Type B pancreatic cell (in vitro differentiated cells): ENCODE data around the gene DHRS7C. TPM values are rescaled to one million over a fixed set of nuclear protein-coding genes. Genes with fewer than 3 reads are reported as not detected.

ENCODE experiments used
- DNase-seq: peaks from one replicate; pipeline ENCODE4 v3.0.0; 2021; ENCODE audit warnings: mixed read lengths; ENCODE audit not compliant: unreplicated experiment; ENCODE audit errors: extremely low spot score
- H3K27ac Mint-ChIP-seq: 2 replicates; pipeline ENCODE4 v1.8.0; 2021; ENCODE audit warnings: mild to moderate bottlenecking, mixed read lengths
- H3K27me3 Mint-ChIP-seq: 2 replicates; pipeline ENCODE4 v1.8.0; 2021; ENCODE audit warnings: mixed read lengths
- H3K36me3 Mint-ChIP-seq: 2 replicates; pipeline ENCODE4 v1.8.0; 2021; ENCODE audit warnings: mixed read lengths
- H3K4me1 Mint-ChIP-seq: one replicate; pipeline ENCODE4 v1.8.0; 2021; ENCODE audit warnings: mixed read lengths; ENCODE audit not compliant: unreplicated experiment
- H3K4me3 Mint-ChIP-seq: 2 replicates; pipeline ENCODE4 v1.8.0; 2021; ENCODE audit warnings: mild to moderate bottlenecking, mixed read lengths
- H3K9me3 Mint-ChIP-seq: 2 replicates; pipeline ENCODE4 v1.8.0; 2021; ENCODE audit warnings: mixed read lengths
- total RNA-seq: library from RNA; stranded (reverse); gene quantifications from 2 replicates; pipeline ENCODE4 v1.2.1, GENCODE V29; 2021; ENCODE audit warnings: low replicate concordance
- TF ChIP-seq, protein P1 (sequence below): fragments of 200-600 bp; sonication (generic); conservative IDR thresholded peaks from 2 replicates; pipeline ENCODE4 v1.5.0; 2021; ENCODE audit warnings: antibody characterized with exemption, mild to moderate bottlenecking

The DHRS7C gene
- total RNA-seq, 1 donor from 2014 or later = not detected

DNA sequence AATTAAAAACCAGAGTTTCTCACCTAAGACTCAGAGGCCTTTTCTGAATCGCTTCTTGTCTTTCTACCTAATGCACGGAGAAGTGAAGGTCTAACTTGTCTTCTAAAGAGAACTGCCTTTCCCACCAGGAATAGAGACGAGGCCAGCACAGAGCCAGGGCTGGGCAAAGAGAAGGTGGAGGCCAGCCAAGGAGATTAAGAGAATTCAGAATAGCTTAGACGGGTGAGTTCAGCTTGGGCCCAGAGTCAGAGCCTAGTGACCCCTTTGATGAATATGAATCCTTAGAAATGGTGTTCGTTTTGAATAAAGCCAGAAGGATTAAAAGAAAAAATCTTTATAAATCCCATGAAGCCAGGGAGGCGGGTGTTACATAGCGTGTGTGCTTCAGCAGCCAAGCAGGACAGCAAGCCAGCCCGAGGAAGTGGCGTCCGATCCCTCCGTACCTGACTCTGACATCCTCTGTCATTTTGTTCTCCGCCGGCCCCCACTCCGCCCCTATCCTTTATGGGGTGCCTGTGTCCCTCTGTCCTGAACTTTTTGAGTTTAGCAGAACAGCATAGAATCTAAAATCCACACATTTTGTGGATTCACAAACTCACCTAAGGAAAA is 23.0 kb upstream of the DHRS7C start:
- H3K36me3 Mint-ChIP-seq = no peaks in the 10 kb centered on the region
- no peaks in the 10 kb centered on the region for H3K4me1 Mint-ChIP-seq
- no peak overlapping the region for H3K4me3 Mint-ChIP-seq
- H3K27ac Mint-ChIP-seq = no peak overlapping the region
- peaks cover 32% of the 10 kb centered on the region for H3K27me3 Mint-ChIP-seq
- peaks cover 4% of the 10 kb centered on the region for H3K9me3 Mint-ChIP-seq
- TF ChIP-seq, protein P1, sequence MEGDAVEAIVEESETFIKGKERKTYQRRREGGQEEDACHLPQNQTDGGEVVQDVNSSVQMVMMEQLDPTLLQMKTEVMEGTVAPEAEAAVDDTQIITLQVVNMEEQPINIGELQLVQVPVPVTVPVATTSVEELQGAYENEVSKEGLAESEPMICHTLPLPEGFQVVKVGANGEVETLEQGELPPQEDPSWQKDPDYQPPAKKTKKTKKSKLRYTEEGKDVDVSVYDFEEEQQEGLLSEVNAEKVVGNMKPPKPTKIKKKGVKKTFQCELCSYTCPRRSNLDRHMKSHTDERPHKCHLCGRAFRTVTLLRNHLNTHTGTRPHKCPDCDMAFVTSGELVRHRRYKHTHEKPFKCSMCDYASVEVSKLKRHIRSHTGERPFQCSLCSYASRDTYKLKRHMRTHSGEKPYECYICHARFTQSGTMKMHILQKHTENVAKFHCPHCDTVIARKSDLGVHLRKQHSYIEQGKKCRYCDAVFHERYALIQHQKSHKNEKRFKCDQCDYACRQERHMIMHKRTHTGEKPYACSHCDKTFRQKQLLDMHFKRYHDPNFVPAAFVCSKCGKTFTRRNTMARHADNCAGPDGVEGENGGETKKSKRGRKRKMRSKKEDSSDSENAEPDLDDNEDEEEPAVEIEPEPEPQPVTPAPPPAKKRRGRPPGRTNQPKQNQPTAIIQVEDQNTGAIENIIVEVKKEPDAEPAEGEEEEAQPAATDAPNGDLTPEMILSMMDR = no peak
- no peak for DNase-seq

DNA sequence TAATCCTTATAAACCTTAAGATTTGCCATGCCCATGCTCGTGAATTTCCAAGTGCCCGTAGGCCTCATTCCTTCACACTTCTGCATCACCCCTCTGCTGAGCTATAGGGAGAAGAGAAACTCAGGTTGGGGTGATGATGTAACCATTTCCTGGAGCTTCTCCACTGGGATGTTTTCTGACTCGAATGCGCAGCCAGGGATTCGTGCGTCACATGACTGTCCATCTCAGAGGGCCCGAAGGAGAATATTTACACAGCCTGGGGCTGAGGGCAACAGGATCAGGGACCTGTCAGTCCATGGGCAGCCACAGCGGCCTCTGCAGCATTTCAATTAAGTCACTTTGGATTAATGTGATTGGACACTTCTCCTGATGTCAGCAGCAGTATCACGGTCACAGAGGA is 21.8 kb upstream of the DHRS7C start:
- no peaks in the 10 kb centered on the region for H3K36me3 Mint-ChIP-seq
- H3K27ac Mint-ChIP-seq = no peak overlapping the region
- H3K27me3 Mint-ChIP-seq = peaks cover 33% of the 10 kb centered on the region
- TF ChIP-seq, protein P1 = no peak
- DNase-seq = no peak
- H3K4me1 Mint-ChIP-seq = no peaks in the 10 kb centered on the region
- no peak overlapping the region for H3K4me3 Mint-ChIP-seq
- H3K9me3 Mint-ChIP-seq = no peaks in the 10 kb centered on the region

DNA sequence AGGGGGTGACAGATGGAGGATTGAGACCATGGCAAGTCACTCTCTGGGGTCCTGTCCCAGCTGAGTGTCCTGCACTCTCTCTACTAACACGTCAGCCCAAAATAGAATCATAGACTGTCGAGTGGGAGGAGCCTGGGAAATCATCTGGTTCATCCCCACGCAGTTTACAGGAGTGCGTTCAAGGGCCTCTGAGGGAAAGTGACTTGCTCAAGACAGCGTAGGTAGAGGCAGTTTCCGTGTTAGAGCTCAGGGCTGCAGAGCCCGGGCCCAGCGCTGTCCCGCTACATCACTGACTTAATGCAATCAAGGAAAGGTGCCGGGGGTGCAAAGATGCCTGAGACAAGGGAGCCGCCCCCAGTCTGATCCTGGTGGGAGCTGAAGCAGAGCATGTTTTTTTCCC is 20.1 kb upstream of the DHRS7C start:
- H3K4me1 Mint-ChIP-seq = no peaks in the 10 kb centered on the region
- no peak overlapping the region for H3K27ac Mint-ChIP-seq
- TF ChIP-seq, protein P1 = no peak
- H3K36me3 Mint-ChIP-seq = no peaks in the 10 kb centered on the region
- H3K4me3 Mint-ChIP-seq = no peak overlapping the region
- DNase-seq = no peak
- no peaks in the 10 kb centered on the region for H3K9me3 Mint-ChIP-seq
- H3K27me3 Mint-ChIP-seq = peaks cover 35% of the 10 kb centered on the region

DNA sequence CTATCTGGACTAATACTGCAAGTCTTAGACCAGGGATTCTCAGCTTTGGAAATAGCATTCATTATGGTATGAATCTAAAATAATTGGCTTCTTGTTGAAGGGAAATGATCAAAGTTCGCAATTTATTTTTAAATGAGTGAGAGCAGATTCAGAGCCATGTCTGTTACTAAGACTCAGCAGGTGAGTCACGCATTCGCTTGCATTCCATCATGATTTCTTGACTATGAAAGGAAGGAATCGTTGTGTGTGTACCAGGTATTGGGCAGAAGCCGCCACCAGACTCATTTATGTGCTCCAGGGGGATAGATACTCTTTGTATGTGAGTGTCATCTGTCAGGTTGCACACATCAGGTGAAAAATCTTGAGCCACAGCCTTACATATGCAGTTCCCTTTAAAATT is 19.7 kb upstream of the DHRS7C start:
- Mint-ChIP-seq H3K9me3 (no peaks in the 10 kb centered on the region), H3K4me1 (no peaks in the 10 kb centered on the region), H3K36me3 (no peaks in the 10 kb centered on the region), H3K27me3 (peaks cover 35% of the 10 kb centered on the region), H3K4me3 (no peak overlapping the region), H3K27ac (no peak overlapping the region)
- DNase-seq = no peak
- TF ChIP-seq, protein P1 = no peak

DNA sequence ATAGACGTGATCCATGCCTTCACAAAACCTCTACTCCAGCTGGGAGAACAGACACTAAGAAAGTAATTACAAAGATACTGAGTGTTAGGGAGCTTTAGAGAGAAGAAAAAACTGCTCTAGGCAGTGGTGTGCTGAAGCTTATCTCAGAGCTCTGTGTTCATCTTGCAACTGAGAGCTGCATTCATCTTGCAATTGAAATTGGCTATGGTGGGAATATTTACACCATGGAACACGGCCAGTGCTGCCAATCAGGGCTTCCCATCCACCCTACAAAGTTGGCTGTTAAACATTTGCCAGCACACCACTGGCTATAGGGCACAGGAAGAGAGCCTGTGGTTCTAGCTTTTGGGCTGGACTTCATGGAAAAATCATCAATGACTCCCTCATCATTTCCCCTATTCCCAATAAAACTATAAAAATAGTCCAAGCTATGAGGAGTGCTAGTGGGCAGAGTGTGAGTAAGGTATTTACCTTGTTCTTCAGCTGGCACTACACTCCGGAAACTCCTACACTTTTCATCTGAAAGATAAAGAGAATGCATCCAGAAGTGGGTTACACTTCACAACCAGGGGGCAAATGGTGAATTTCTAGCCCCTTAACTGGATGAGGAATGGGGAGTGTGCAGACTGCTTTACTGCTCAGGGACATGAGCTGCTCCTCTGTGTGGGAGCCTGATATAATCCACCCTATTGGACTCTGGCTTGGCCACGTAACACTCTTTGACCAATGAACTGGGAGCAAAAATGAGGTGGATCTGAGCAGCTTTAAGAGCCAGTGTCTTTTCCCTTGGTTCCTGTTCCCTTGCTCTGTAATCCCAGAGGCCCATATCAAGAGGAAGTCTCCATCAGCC is 18.9 kb upstream of the DHRS7C start:
- peaks cover 38% of the 10 kb centered on the region for H3K27me3 Mint-ChIP-seq
- TF ChIP-seq, protein P1 = no peak
- H3K4me3 Mint-ChIP-seq = no peak overlapping the region
- no peak for DNase-seq
- no peak overlapping the region for H3K27ac Mint-ChIP-seq
- no peaks in the 10 kb centered on the region for H3K9me3 Mint-ChIP-seq
- no peaks in the 10 kb centered on the region for H3K4me1 Mint-ChIP-seq
- H3K36me3 Mint-ChIP-seq = no peaks in the 10 kb centered on the region
